ENCODE results near the gene MEGF10. TPM values are rescaled to one million over a fixed set of nuclear protein-coding genes. Genes with fewer than 3 reads are reported as not detected.

MEGF10 gene
- total and polyA plus RNA-seq, 12 donors: 0.94 to 45.1 (median 9.1) TPM

GRCh38 chr5:127425037-127425436 is 134.4 kb downstream of the MEGF10 start:
- DNase-seq: peak in 2 of 7 donors; percentile 7 to 31
- H3K27me3 ChIP-seq: no peaks in the 10 kb centered on the region
- no peak overlapping the region for H3K27ac ChIP-seq
- no peaks in the 10 kb centered on the region for H3K36me3 ChIP-seq (replicated peaks in 1 of 2)
- WGBS, 4 donors: 53 to 65% (median 61%) methylated on average over 4 of the region's 4 CpGs
- TF ChIP-seq POLR2A (IDR thresholded peaks at IDR 0.05) (no peak), CTCF (IDR thresholded peaks at IDR 0.05) (no peak)
- H3K4me1 ChIP-seq (replicated peaks in 1 of 2): no peaks in the 10 kb centered on the region
- intact Hi-C loops (cut with DNase I): no loop called here
- H3K4me3 ChIP-seq: no peak overlapping the region
- H3K9me3 ChIP-seq (replicated peaks in 1 of 3): no peaks in the 10 kb centered on the region

- no peaks in the 10 kb centered on the region for H3K36me3 ChIP-seq (replicated peaks in 1 of 2)
- DNase-seq: no peak
- no peaks in the 10 kb centered on the region for H3K27me3 ChIP-seq
- intact Hi-C loops (cut with DNase I): no loop called here
- no peaks in the 10 kb centered on the region for H3K4me1 ChIP-seq (replicated peaks in 1 of 2)
- no peak overlapping the region for H3K27ac ChIP-seq
- TF ChIP-seq CTCF (IDR thresholded peaks at IDR 0.05): no peak
- TF ChIP-seq POLR2A (IDR thresholded peaks at IDR 0.05): no peak
- H3K9me3 ChIP-seq (replicated peaks in 1 of 3): no peaks in the 10 kb centered on the region
- WGBS, 4 donors: 78 to 100% (median 85%) methylated on average over 1 of the region's 1 CpG
- H3K4me3 ChIP-seq: no peak overlapping the region
These were observed 135.3 kb downstream of the MEGF10 start for GRCh38 chr5:127425868-127426267.

GRCh38 chr5:127426661-127427060 is 136.1 kb downstream of the MEGF10 start:
- no peak for DNase-seq
- H3K27me3 ChIP-seq: no peaks in the 10 kb centered on the region
- 84 to 90% (median 87%) methylated on average over 2 of the region's 2 CpGs for WGBS, 4 donors
- H3K4me3 ChIP-seq: no peak overlapping the region
- no peak for TF ChIP-seq POLR2A (IDR thresholded peaks at IDR 0.05)
- TF ChIP-seq CTCF (IDR thresholded peaks at IDR 0.05): no peak
- H3K27ac ChIP-seq: no peak overlapping the region
- H3K4me1 ChIP-seq (replicated peaks in 1 of 2): no peaks in the 10 kb centered on the region
- H3K9me3 ChIP-seq (replicated peaks in 1 of 3): no peaks in the 10 kb centered on the region
- intact Hi-C loops (cut with DNase I): no loop called here
- no peaks in the 10 kb centered on the region for H3K36me3 ChIP-seq (replicated peaks in 1 of 2)

- H3K4me1 ChIP-seq (replicated peaks in 1 of 2): no peaks in the 10 kb centered on the region
- no peaks in the 10 kb centered on the region for H3K27me3 ChIP-seq
- no peaks in the 10 kb centered on the region for H3K36me3 ChIP-seq (replicated peaks in 1 of 2)
- H3K27ac ChIP-seq: no peak overlapping the region
- intact Hi-C loops (cut with DNase I): no loop called here
- 84 to 98% (median 89%) methylated on average over 2 of the region's 2 CpGs for WGBS, 4 donors
- DNase-seq: no peak
- H3K4me3 ChIP-seq: no peak overlapping the region
- no peak for TF ChIP-seq POLR2A (IDR thresholded peaks at IDR 0.05)
- no peak for TF ChIP-seq CTCF (IDR thresholded peaks at IDR 0.05)
- H3K9me3 ChIP-seq (replicated peaks in 1 of 3): no peaks in the 10 kb centered on the region
These were observed 137.7 kb downstream of the MEGF10 start for GRCh38 chr5:127428276-127428675.
